K562 (cell line): ENCODE measurements around the gene PCDHGA4. TPM values are rescaled to one million over a fixed set of nuclear protein-coding genes. Genes with fewer than 3 reads are reported as not detected.

Source experiments
- CBX3 ChIP-seq, 2 experiments: IDR thresholded peaks; 1 replicate in 1 of 2; 2 replicates in 1 of 2; pipeline ENCODE4 v1.6.1; 2012; ENCODE audit warnings: inconsistent platforms in 2 of 2, low read length in 2 of 2, borderline replicate concordance in 1 of 2, control low read depth in 1 of 2
- ETV1 ChIP-seq: fragments of 450-650 bp; conservative IDR thresholded peaks from 2 replicates; pipeline ENCODE4 v1.6.1; 2016; ENCODE audit warnings: missing genetic modification characterization, control low read depth, low read depth, missing compliant biosample characterization
- FIP1L1 ChIP-seq: fragments of 200-400 bp; formaldehyde crosslinking; IDR thresholded peaks from 2 replicates; pipeline ENCODE4 v1.6.1; 2018; ENCODE audit warnings: mild to moderate bottlenecking, low read depth, low read length; ENCODE audit not compliant: poor library complexity, severe bottlenecking
- FOXA1 ChIP-seq: fragments of 450-650 bp; IDR thresholded peaks from 2 replicates; pipeline ENCODE4 v1.6.1; 2016; ENCODE audit warnings: mild to moderate bottlenecking, borderline replicate concordance
- IRF2 ChIP-seq: sonication (generic); formaldehyde crosslinking; IDR thresholded peaks from 2 replicates; pipeline ENCODE4 v1.8.1; 2022; ENCODE audit warnings: mild to moderate bottlenecking, missing genetic modification reagents
- MCM2 ChIP-seq: fragments of 450-650 bp; IDR thresholded peaks from 2 replicates; pipeline ENCODE4 v1.6.1; 2017; ENCODE audit warnings: low read depth, mild to moderate bottlenecking
- PCBP2 ChIP-seq: fragments of 200-400 bp; formaldehyde crosslinking; IDR thresholded peaks from 2 replicates; pipeline ENCODE4 v1.6.1; 2018; ENCODE audit warnings: low read length, low read depth, mild to moderate bottlenecking, moderate library complexity; ENCODE audit not compliant: poor library complexity, severe bottlenecking
- RBM34 ChIP-seq: fragments of 200-400 bp; formaldehyde crosslinking; IDR thresholded peaks from 2 replicates; pipeline ENCODE4 v1.6.1; 2018; ENCODE audit warnings: low read length, borderline replicate concordance; ENCODE audit not compliant: insufficient read depth
- TCFL5 ChIP-seq: fragments of 250-450 bp; sonication (Bioruptor Pico); conservative IDR thresholded peaks from 2 replicates; pipeline ENCODE4 v1.6.1; 2021; ENCODE audit warnings: mild to moderate bottlenecking, moderate library complexity, matching md5 sums
- YY1 ChIP-seq, 3 experiments: IDR thresholded peaks; 2 replicates each; pipeline ENCODE4 v1.6.1; 2011; ENCODE audit warnings: low read length in 2 of 3, mild to moderate bottlenecking in 2 of 3, moderate library complexity in 2 of 3, borderline replicate concordance in 1 of 3, control low read depth in 1 of 3, low read depth in 1 of 3; ENCODE audit not compliant: insufficient read depth in 3 of 3, insufficient replicate concordance in 2 of 3, control insufficient read depth in 1 of 3, insufficient read length in 1 of 3; ENCODE audit errors: extremely low read depth in 1 of 3
- ZFPM2 ChIP-seq: fragments of 250-450 bp; sonication (Bioruptor Pico); IDR thresholded peaks from 2 replicates; pipeline ENCODE4 v1.5.1; 2022; ENCODE audit warnings: mild to moderate bottlenecking
- ZKSCAN1 ChIP-seq: fragments of 150-350 bp; IDR thresholded peaks from 2 replicates; pipeline ENCODE4 v1.6.1; 2016; ENCODE audit warnings: low read depth, low read length
- ZNF239 ChIP-seq: fragments of 250-450 bp; sonication (Bioruptor Pico); IDR thresholded peaks from 2 replicates; pipeline ENCODE4 v1.4.0; 2020; ENCODE audit warnings: mild to moderate bottlenecking
- ZNF79 ChIP-seq: fragments of 250-450 bp; sonication (Bioruptor Pico); IDR thresholded peaks from 2 replicates; pipeline ENCODE4 v1.4.0; 2020; ENCODE audit warnings: low read depth, mild to moderate bottlenecking, moderate library complexity
- ZZZ3 ChIP-seq: fragments of 450-650 bp; IDR thresholded peaks from 2 replicates; pipeline ENCODE4 v1.6.1; 2016; ENCODE audit warnings: antibody characterized with exemption, mild to moderate bottlenecking, moderate library complexity
- polyA plus RNA-seq, 8 experiments: library from polyadenylated mRNA; depleted of rRNA in 4 of 8; stranded (reverse) in 5 of 8; unstranded in 3 of 8; fragments of >200 nt; fragmentation: Nextera tagmentation in 2 of 8; fragmentation: Illumina TruSeq in 1 of 8; extraction: Ambion mirVana in 2 of 8; extraction: Trizol in 1 of 8; gene quantifications; 2 replicates each; pipeline versions ENCODE4 v1.2.1 to v1.2.3, GENCODE V29; 2011 to 2014; ENCODE audit warnings: inconsistent platforms in 1 of 8, missing spikeins in 1 of 8
- total RNA-seq, 7 experiments: library from RNA; depleted of rRNA in 6 of 7; stranded (reverse); fragments of >200 nt in 6 of 7; fragmentation: Illumina TruSeq in 2 of 7; extraction: Trizol in 2 of 7; gene quantifications; 2 replicates each; pipeline versions ENCODE4 v1.2.1 to v1.2.3, GENCODE V29; 2011 to 2021; ENCODE audit warnings: low replicate concordance in 1 of 7
- TF ChIP-seq, protein P1 (sequence below), 3 experiments: IDR thresholded peaks in 2 of 3; conservative IDR thresholded peaks in 1 of 3; 2 replicates each; pipeline ENCODE4 v1.5.1; 2011 to 2012; ENCODE audit warnings: low read length in 3 of 3, mild to moderate bottlenecking in 3 of 3, control low read depth in 2 of 3, improper control_type of control experiment in 1 of 3, inconsistent platforms in 1 of 3, low read depth in 1 of 3, mixed read lengths in 1 of 3, moderate library complexity in 1 of 3; ENCODE audit not compliant: insufficient read depth in 2 of 3
- TF ChIP-seq, protein P2 (sequence below), 2 experiments: fragments of 450-650 bp; IDR thresholded peaks; 2 replicates each; pipeline ENCODE4 v1.6.1; 2016
- TF ChIP-seq, protein P3 (sequence below): IDR thresholded peaks from 3 replicates; pipeline ENCODE4 v1.6.1; 2011; ENCODE audit warnings: borderline replicate concordance, mild to moderate bottlenecking, moderate library complexity; ENCODE audit not compliant: insufficient read length; ENCODE audit errors: extremely low read depth

PCDHGA4 gene
- total and polyA plus RNA-seq, 9 of the 15 experiments (the other 6 are each of a cell fraction or from before 2014, with no cell fraction given), result 0.12 to 0.40 (median 0.36) TPM; not detected in 2

DNA sequence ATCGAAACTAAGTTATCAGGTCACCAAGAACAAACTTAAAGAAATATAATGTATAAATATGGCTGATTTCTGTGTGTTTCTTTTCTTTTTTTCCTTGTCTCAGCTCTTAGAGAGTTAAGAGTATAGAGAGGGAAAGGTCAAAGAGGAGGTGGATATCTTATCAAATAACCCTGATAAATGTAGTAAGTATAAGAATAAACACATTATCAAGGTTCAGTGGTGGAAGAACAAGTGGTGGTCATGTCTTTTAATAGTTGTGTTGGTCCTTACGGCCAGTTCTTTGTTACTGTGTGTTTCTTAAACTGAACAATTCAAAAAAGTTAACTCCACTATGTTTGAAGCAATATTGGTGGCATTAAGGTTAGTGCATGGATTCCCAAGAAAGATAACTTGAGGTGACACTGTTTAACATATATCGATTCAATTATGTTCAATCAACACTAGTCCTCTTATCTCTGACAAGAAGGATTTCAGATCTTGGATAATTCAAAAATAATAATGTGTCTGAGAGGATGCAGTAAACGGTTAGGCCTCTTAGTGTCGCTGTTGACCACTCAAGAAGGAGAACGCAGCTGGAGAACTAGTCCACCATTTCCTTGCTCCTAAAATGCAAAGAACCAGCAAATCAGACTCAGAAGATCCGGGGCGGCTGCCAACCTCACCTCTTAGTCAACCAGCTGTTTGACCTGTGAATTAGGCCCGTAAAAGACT, 11.4 kb upstream of the PCDHGA4 start, which contains the start of gene PCDHGA3 (continued):
- TF ChIP-seq, protein P1, sequence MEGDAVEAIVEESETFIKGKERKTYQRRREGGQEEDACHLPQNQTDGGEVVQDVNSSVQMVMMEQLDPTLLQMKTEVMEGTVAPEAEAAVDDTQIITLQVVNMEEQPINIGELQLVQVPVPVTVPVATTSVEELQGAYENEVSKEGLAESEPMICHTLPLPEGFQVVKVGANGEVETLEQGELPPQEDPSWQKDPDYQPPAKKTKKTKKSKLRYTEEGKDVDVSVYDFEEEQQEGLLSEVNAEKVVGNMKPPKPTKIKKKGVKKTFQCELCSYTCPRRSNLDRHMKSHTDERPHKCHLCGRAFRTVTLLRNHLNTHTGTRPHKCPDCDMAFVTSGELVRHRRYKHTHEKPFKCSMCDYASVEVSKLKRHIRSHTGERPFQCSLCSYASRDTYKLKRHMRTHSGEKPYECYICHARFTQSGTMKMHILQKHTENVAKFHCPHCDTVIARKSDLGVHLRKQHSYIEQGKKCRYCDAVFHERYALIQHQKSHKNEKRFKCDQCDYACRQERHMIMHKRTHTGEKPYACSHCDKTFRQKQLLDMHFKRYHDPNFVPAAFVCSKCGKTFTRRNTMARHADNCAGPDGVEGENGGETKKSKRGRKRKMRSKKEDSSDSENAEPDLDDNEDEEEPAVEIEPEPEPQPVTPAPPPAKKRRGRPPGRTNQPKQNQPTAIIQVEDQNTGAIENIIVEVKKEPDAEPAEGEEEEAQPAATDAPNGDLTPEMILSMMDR (IDR thresholded peaks at IDR 0.05 in 2 of 3, conservative IDR thresholded peaks at IDR 0.05 in 1 of 3; ENCODE audit: insufficient read depth in 2 of 3, low read depth in 1 of 3, low read length in 3 of 3), result peak; percentile 60 to 79 (median 74); a peak in 5 of 6 replicates
- no peak for TF ChIP-seq ZZZ3
- no peak for TF ChIP-seq RBM34
- TF ChIP-seq ZKSCAN1, result no peak
- TF ChIP-seq IRF2, result no peak
- no peak for TF ChIP-seq ZFPM2
- TF ChIP-seq, protein P2, sequence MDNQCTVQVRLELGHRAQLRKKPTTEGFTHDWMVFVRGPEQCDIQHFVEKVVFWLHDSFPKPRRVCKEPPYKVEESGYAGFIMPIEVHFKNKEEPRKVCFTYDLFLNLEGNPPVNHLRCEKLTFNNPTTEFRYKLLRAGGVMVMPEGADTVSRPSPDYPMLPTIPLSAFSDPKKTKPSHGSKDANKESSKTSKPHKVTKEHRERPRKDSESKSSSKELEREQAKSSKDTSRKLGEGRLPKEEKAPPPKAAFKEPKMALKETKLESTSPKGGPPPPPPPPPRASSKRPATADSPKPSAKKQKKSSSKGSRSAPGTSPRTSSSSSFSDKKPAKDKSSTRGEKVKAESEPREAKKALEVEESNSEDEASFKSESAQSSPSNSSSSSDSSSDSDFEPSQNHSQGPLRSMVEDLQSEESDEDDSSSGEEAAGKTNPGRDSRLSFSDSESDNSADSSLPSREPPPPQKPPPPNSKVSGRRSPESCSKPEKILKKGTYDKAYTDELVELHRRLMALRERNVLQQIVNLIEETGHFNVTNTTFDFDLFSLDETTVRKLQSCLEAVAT (IDR thresholded peaks at IDR 0.05), result no peak
- TF ChIP-seq, protein P3, sequence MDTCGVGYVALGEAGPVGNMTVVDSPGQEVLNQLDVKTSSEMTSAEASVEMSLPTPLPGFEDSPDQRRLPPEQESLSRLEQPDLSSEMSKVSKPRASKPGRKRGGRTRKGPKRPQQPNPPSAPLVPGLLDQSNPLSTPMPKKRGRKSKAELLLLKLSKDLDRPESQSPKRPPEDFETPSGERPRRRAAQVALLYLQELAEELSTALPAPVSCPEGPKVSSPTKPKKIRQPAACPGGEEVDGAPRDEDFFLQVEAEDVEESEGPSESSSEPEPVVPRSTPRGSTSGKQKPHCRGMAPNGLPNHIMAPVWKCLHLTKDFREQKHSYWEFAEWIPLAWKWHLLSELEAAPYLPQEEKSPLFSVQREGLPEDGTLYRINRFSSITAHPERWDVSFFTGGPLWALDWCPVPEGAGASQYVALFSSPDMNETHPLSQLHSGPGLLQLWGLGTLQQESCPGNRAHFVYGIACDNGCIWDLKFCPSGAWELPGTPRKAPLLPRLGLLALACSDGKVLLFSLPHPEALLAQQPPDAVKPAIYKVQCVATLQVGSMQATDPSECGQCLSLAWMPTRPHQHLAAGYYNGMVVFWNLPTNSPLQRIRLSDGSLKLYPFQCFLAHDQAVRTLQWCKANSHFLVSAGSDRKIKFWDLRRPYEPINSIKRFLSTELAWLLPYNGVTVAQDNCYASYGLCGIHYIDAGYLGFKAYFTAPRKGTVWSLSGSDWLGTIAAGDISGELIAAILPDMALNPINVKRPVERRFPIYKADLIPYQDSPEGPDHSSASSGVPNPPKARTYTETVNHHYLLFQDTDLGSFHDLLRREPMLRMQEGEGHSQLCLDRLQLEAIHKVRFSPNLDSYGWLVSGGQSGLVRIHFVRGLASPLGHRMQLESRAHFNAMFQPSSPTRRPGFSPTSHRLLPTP, result no peak
- TF ChIP-seq PCBP2, result no peak
- TF ChIP-seq MCM2, result no peak
- TF ChIP-seq FOXA1, result no peak
- TF ChIP-seq FIP1L1, result no peak
- no peak for TF ChIP-seq ZNF239
- TF ChIP-seq YY1 (IDR thresholded peaks at IDR 0.05; ENCODE audit: borderline replicate concordance in 1 of 3, control insufficient read depth in 1 of 3, extremely low read depth in 1 of 3, insufficient read depth in 3 of 3, insufficient read length in 1 of 3, insufficient replicate concordance in 2 of 3, low read depth in 1 of 3, low read length in 2 of 3), result peak in 1 of 3 experiments; percentile 73
- TF ChIP-seq CBX3 (IDR thresholded peaks at IDR 0.05; ENCODE audit: borderline replicate concordance in 1 of 2, low read length in 2 of 2), result 0 out of 3 replicates have a peak, but pooled peaks of 1 of the 2 experiments have one; percentile 24
- no peak for TF ChIP-seq ZNF79
- TF ChIP-seq TCFL5 (CRISPR knock-in tag), result no peak
- TF ChIP-seq ETV1 (tag), result 0 out of 2 replicates have a peak, but pooled peaks have one; percentile 11
